GM12873 (cell line): ENCODE measurements around the gene EPHA6.

Experiments used
- CTCF ChIP-seq: IDR thresholded peaks from 2 replicates; pipeline ENCODE4 v1.5.1; 2012; ENCODE audit warnings: low read depth, mild to moderate bottlenecking, moderate library complexity, low read length, control low read depth; ENCODE audit not compliant: insufficient read depth; ENCODE audit errors: missing control alignments

Gene EPHA6

GRCh38 chr3:96813820-96814650 lies at the start of gene EPHA6:
TSS of gene EPHA6 (plus strand) at chr3:96814594.
- TF ChIP-seq CTCF: no peak

GRCh38 chr3:96776818-96777217 lies 37.6 kb upstream of the EPHA6 start:
- no peak for TF ChIP-seq CTCF

- TF ChIP-seq CTCF: peak; percentile 36
These were observed 34.6 kb upstream of the EPHA6 start for GRCh38 chr3:96779810-96780209.

- TF ChIP-seq CTCF: no peak
These were observed 18.3 kb upstream of the EPHA6 start for GRCh38 chr3:96796101-96796500.

- no peak for TF ChIP-seq CTCF
These were observed 10.5 kb upstream of the EPHA6 start for GRCh38 chr3:96803870-96804269.

GRCh38 chr3:96806341-96806740 lies 8.1 kb upstream of the EPHA6 start:
- TF ChIP-seq CTCF: no peak

GRCh38 chr3:96813134-96813819 lies 1.1 kb upstream of the EPHA6 start:
- TF ChIP-seq CTCF: peak; percentile 65
